HG02588 (cell line): ENCODE measurements around the gene KCNT2.

Experiments
- ATAC-seq: cut with Tn5 transposase; IDR thresholded peaks from one replicate; pipeline ENCODE4 v1.9.1; 2021; ENCODE audit warnings: mild to moderate bottlenecking, moderate library complexity; ENCODE audit not compliant: unreplicated experiment

The KCNT2 gene

DNA sequence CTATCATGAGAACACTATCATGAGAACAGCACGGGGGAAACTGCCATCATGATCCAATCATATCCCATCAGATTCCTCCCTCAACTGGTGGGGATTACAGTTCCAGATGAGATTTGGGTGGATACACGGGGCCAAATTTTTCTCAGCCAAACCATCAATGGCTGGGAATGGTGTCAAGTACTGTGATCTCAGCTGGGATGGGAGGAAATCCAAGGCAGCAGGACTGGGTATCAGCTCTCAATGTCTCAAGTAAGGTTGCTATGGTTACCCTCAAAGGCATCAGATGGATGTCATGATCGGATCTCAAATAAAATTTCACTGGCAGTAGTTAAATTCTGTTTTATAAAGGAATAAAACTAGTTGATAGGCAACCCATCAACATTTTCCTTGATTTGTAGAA, 399.0 kb downstream of the KCNT2 start:
- ATAC-seq: no peak

DNA sequence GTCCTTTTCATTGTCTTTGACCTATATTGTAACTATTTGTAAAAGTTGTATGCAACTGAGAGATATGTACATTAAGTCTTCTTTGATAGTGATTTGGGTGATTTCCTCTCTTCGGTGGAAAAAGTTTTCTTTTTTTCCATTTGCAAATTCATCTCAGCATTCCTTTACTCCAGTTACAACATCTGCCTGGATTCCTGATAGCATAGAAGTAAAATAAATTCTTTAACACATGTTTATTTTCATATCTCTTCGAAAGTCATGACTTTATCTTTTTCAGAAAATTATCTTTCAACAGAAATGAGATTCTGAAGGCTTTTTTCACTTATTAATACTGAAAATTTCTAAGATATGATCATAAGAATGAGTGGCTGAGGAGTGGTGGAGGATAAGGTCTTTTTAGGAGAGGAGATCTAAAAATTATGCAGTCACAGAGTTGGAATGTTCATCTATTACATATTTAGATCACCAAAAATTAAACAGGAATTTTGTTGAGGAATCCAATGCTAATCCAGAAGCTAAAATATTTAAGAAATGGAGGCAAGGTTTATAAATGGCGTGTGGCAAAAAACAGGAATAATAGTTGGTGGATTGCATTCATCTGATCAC, 400.5 kb downstream of the KCNT2 start:
- no peak for ATAC-seq

GRCh38 chr1:196205882-196206281, 402.4 kb downstream of the KCNT2 start:
- no peak for ATAC-seq

GRCh38 chr1:196196486-196196885, 411.8 kb downstream of the KCNT2 start:
- no peak for ATAC-seq

GRCh38 chr1:196193896-196194559, 414.2 kb downstream of the KCNT2 start:
- no peak for ATAC-seq

GRCh38 chr1:196183941-196184340, 424.3 kb downstream of the KCNT2 start:
- ATAC-seq: no peak

DNA sequence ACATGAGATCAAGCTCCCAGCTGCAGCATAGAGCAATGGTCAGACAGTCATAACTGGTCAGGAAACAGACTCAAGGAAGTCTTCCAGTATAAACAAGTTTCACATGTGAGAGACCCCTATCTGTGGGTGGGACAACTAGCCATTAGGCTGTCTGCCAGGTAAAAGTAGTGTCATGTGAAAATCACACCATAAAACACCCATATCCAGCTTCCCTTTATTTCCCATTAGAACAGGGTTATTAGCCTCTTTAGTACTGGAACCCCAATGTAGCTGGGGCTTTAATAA, 426.7 kb downstream of the KCNT2 start:
- no peak for ATAC-seq

GRCh38 chr1:196180847-196181593, 427.2 kb downstream of the KCNT2 start:
- ATAC-seq: no peak

DNA sequence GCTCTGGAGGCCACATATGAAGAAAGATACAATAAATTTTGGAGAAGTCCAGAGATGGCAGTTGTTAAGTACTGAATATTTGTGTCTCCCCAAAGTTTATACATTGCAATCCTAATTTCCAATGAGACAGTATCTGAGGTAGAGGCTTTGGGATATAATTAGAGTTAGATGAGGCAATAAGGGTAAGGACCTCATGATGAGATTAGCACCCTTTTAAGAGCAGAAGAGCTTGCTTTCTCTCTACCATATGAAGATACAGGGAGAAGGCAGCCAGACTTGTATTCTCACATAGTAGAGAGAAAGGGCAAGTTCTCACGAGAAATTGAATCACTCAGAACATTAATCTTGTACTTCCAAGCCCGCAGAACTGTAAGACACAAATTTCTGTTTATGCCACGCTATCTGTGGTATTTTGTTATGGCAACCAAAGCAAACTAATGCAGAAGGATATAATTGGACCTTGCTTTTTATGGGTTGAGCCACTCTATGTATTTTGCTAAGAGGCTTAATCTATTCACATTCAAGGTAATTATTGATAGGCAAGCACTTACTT, 430.1 kb downstream of the KCNT2 start:
- ATAC-seq: no peak
